GM12878 (cell line): Measurements from ENCODE around the gene KCTD2.

ENCODE experiments used
- BHLHE40 ChIP-seq, 2 experiments: fragments of 450-650 bp in 1 of 2; IDR thresholded peaks; 2 replicates each; pipeline ENCODE4 v1.6.1; 2011 to 2017; ENCODE audit warnings: low read depth in 2 of 2, borderline replicate concordance in 1 of 2, improper control_type of control experiment in 1 of 2, low read length in 1 of 2, mild to moderate bottlenecking in 1 of 2
- CHD2 ChIP-seq: IDR thresholded peaks from 2 replicates; pipeline ENCODE4 v1.6.1; 2011; ENCODE audit warnings: low read depth, low read length, improper control_type of control experiment, borderline replicate concordance
- CREM ChIP-seq: IDR thresholded peaks from 2 replicates; pipeline ENCODE4 v1.6.1; 2014; ENCODE audit warnings: antibody characterized with exemption, low read depth
- HDAC6 ChIP-seq: fragments of 200-600 bp; sonication (generic); IDR thresholded peaks from one replicate; pipeline ENCODE4 v1.8.0; 2017; ENCODE audit warnings: antibody characterized with exemption; ENCODE audit not compliant: unreplicated experiment
- HDGF ChIP-seq: fragments of 450-650 bp; IDR thresholded peaks from 2 replicates; pipeline ENCODE4 v1.6.1; 2016; ENCODE audit warnings: antibody characterized with exemption
- JUNB ChIP-seq: IDR thresholded peaks from 2 replicates; pipeline ENCODE4 v1.6.1; 2016; ENCODE audit warnings: antibody characterized with exemption, mild to moderate bottlenecking
- NRF1 ChIP-seq: conservative IDR thresholded peaks from 2 replicates; pipeline ENCODE4 v1.6.1; 2011; ENCODE audit warnings: mild to moderate bottlenecking, low read depth, low read length, improper control_type of control experiment
- POLR2A ChIP-seq: IDR thresholded peaks from 2 replicates; pipeline ENCODE4 v1.6.1; 2011; ENCODE audit warnings: low read depth, mild to moderate bottlenecking, low read length
- POLR2AphosphoS5 ChIP-seq: IDR thresholded peaks from 2 replicates; pipeline ENCODE4 v1.6.1; 2011; ENCODE audit warnings: mild to moderate bottlenecking, low read length, inconsistent platforms
- RAD21 ChIP-seq: IDR thresholded peaks from 2 replicates; pipeline ENCODE4 v1.6.1; 2011; ENCODE audit warnings: mild to moderate bottlenecking, low read depth, low read length, moderate library complexity; ENCODE audit not compliant: insufficient read depth
- TAF1 ChIP-seq: IDR thresholded peaks from 2 replicates; pipeline ENCODE4 v1.6.1; 2011; ENCODE audit warnings: mild to moderate bottlenecking, low read depth, low read length, borderline replicate concordance
- YY1 ChIP-seq: IDR thresholded peaks from 2 replicates; pipeline ENCODE4 v1.6.1; 2011; ENCODE audit warnings: low read depth, mild to moderate bottlenecking, low read length
- ZNF24 ChIP-seq: fragments of 450-650 bp; IDR thresholded peaks from 2 replicates; pipeline ENCODE4 v1.6.1; 2017; ENCODE audit warnings: antibody characterized with exemption, mild to moderate bottlenecking
- TF ChIP-seq, protein P1 (sequence below), 3 experiments: IDR thresholded peaks in 2 of 3; conservative IDR thresholded peaks in 1 of 3; 2 replicates each; pipeline ENCODE4 v1.5.1; 2011; ENCODE audit warnings: low read depth in 3 of 3, low read length in 3 of 3, mild to moderate bottlenecking in 3 of 3, control low read depth in 2 of 3, moderate library complexity in 2 of 3, inconsistent platforms in 1 of 3, mixed read lengths in 1 of 3; ENCODE audit not compliant: control insufficient read depth in 2 of 3, insufficient read depth in 1 of 3; ENCODE audit errors: extremely low read depth in 1 of 3

DNA sequence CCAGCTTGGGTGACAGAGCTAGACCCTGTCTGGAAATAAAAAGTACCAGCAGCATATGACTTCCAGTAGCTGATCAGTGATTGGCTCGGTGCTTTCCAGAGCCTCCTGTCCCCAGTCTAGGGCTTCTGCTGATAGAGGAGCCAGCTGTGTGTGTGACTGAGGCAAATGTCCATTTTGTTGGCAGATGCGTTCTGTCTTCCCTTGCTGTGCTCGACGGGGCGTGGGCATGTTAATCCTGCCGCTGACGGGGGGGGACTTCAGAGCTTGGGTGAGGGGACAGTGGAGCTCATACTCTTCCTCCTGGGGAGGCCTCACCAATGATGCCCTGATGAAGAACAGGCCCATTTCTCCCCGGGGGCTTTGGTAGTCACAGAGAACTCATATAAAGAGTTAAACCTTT, 14.6 kb downstream of the KCTD2 start:
- TF ChIP-seq CREM, result no peak
- TF ChIP-seq, protein P1, sequence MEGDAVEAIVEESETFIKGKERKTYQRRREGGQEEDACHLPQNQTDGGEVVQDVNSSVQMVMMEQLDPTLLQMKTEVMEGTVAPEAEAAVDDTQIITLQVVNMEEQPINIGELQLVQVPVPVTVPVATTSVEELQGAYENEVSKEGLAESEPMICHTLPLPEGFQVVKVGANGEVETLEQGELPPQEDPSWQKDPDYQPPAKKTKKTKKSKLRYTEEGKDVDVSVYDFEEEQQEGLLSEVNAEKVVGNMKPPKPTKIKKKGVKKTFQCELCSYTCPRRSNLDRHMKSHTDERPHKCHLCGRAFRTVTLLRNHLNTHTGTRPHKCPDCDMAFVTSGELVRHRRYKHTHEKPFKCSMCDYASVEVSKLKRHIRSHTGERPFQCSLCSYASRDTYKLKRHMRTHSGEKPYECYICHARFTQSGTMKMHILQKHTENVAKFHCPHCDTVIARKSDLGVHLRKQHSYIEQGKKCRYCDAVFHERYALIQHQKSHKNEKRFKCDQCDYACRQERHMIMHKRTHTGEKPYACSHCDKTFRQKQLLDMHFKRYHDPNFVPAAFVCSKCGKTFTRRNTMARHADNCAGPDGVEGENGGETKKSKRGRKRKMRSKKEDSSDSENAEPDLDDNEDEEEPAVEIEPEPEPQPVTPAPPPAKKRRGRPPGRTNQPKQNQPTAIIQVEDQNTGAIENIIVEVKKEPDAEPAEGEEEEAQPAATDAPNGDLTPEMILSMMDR (IDR thresholded peaks at IDR 0.05 in 2 of 3, conservative IDR thresholded peaks at IDR 0.05 in 1 of 3; ENCODE audit: control insufficient read depth in 2 of 3, extremely low read depth in 1 of 3, insufficient read depth in 1 of 3, low read depth in 3 of 3, low read length in 3 of 3), result no peak
- TF ChIP-seq BHLHE40 (IDR thresholded peaks at IDR 0.05; ENCODE audit: borderline replicate concordance in 1 of 2, low read depth in 2 of 2, low read length in 1 of 2), result no peak
- TF ChIP-seq TAF1, result no peak
- TF ChIP-seq RAD21, result no peak
- no peak for TF ChIP-seq YY1
- TF ChIP-seq HDGF, result no peak
- no peak for TF ChIP-seq POLR2AphosphoS5
- no peak for TF ChIP-seq NRF1
- TF ChIP-seq POLR2A, result no peak
- TF ChIP-seq JUNB, result no peak
- no peak for TF ChIP-seq ZNF24
- no peak for TF ChIP-seq CHD2
- no peak for TF ChIP-seq HDAC6
